ENCODE data around the gene STXBP6. TPM values are rescaled to one million over a fixed set of nuclear protein-coding genes. Genes with fewer than 3 reads are reported as not detected.

STXBP6 gene
- total RNA-seq, 4 donors from 2014 or later, result 4.4 to 19.9 (median 8.2) TPM

GRCh38 chr14:25069879-25070278 is 19.9 kb upstream of the STXBP6 start:
- DNase-seq (ENCODE audit: low spot score) (no peak), ATAC-seq (ENCODE audit: low FRiP score) (no peak)
- no peak for TF ChIP-seq CTCF (IDR thresholded peaks at IDR 0.05)

GRCh38 chr14:25067600-25067999 is 17.7 kb upstream of the STXBP6 start:
- no peak for ATAC-seq (ENCODE audit: low FRiP score)
- no peak for TF ChIP-seq CTCF (IDR thresholded peaks at IDR 0.05)

GRCh38 chr14:25062022-25062321 is 12.0 kb upstream of the STXBP6 start:
- DNase-seq (ENCODE audit: low spot score) (no peak), ATAC-seq (ENCODE audit: low FRiP score) (no peak)
- TF ChIP-seq CTCF (IDR thresholded peaks at IDR 0.05), result no peak

More at GRCh38 chr14:25067600-25067999, 17.7 kb upstream of the STXBP6 start:
- no peak for DNase-seq (ENCODE audit: low spot score)

- ATAC-seq (ENCODE audit: low FRiP score) (no peak), DNase-seq (ENCODE audit: low spot score) (no peak)
- TF ChIP-seq CTCF (IDR thresholded peaks at IDR 0.05), result no peak
These were observed 6.7 kb upstream of the STXBP6 start for GRCh38 chr14:25056688-25057078.

- DNase-seq (ENCODE audit: low spot score) (no peak), ATAC-seq (ENCODE audit: low FRiP score) (no peak)
- TF ChIP-seq CTCF (IDR thresholded peaks at IDR 0.05), result no peak
These were observed 6.2 kb upstream of the STXBP6 start for GRCh38 chr14:25055992-25056687.

GRCh38 chr14:25055005-25055404 is 5.1 kb upstream of the STXBP6 start:
- ATAC-seq (ENCODE audit: low FRiP score) (no peak), DNase-seq (ENCODE audit: low spot score) (no peak)
- no peak for TF ChIP-seq CTCF (IDR thresholded peaks at IDR 0.05)

GRCh38 chr14:25053585-25053984 is 3.6 kb upstream of the STXBP6 start:
- ATAC-seq (ENCODE audit: low FRiP score), result no peak
- no peak for DNase-seq (ENCODE audit: low spot score)
- no peak for TF ChIP-seq CTCF (IDR thresholded peaks at IDR 0.05)
